ENCODE results near the gene NID2. TPM values are rescaled to one million over a fixed set of nuclear protein-coding genes. Genes with fewer than 3 reads are reported as not detected.

The NID2 gene
- total RNA-seq, 1 experiment from 2014 or later = 6.6 TPM

DNA sequence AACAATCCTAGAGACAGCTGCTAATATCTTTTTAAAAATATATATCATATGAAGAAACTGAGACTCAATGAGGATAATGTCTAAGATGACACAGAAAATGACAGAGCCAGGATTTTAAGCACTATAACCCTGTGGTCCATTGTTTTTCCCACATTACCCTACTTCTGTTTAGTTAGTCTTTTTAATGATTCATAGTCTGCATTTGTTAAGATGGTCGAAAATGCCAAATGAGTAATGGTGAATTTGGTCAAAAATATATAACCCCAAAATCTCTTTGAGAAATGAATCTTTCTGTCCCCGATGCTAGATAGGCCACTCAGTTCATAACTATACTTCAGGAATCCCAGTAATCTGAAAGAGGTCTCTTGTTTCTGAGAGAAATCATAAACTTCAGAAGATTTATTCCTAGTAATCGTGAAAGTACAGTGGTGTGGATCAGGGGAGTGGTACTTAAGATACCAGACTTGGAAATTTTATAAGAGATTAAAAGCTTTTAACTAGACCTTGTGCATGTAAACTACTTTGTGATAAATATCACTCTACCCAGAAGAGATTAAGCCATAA, 68.8 kb downstream of the NID2 start:
- Mint-ChIP-seq H3K9me3 (no peaks in the 10 kb centered on the region), H3K27me3 (ENCODE audit: low read depth) (no peaks in the 10 kb centered on the region)
- no peak overlapping the region for H3K4me2 ChIP-seq (ENCODE audit: insufficient read depth, insufficient read length, low read length)

More for the DNA sequence above, 68.8 kb downstream of the NID2 start:
- Mint-ChIP-seq H3K4me1 (peaks cover 5 to 7% of the 10 kb centered on the region in 2 experiments), H3K36me3 (ENCODE audit: insufficient read depth in 1 of 3, low read depth in 3 of 3) (peaks cover 30 to 83% (median 77%) of the 10 kb centered on the region in 3 experiments), H3K27ac (no peak overlapping the region), H3K4me3 (no peak overlapping the region)
- DNase-seq = no peak
- Histone ChIP-seq H2BK20ac (ENCODE audit: low read depth, low read length, poor library complexity, severe bottlenecking) (no peak overlapping the region), H3K79me2 (ENCODE audit: insufficient read depth, low read length) (no peaks in the 10 kb centered on the region), H3K14ac (ENCODE audit: insufficient read depth, low read length) (no peak overlapping the region), H2BK120ac (ENCODE audit: low read depth, low read length, poor library complexity, severe bottlenecking) (no peak overlapping the region), H2BK12ac (ENCODE audit: insufficient read length, low read depth, low read length) (no peak overlapping the region), H3T11ph (ENCODE audit: low read length) (no peak overlapping the region), H3K9ac (ENCODE audit: extremely low read depth, insufficient read length, low read length) (no peak overlapping the region), H2AFZ (ENCODE audit: low read length) (no peak overlapping the region), H3K9me3 (ENCODE audit: control insufficient read depth, low read depth, low read length) (no peaks in the 10 kb centered on the region), H2BK5ac (ENCODE audit: insufficient read length, low read length) (no peak overlapping the region), H4K5ac (ENCODE audit: insufficient read length, low read depth, low read length) (no peak overlapping the region), H4K8ac (replicated peaks; ENCODE audit: insufficient read length, low read depth, low read length) (no peak overlapping the region), H3K23ac (ENCODE audit: insufficient read length, low read depth, low read length) (no peak overlapping the region), H3K79me1 (ENCODE audit: insufficient read depth, low read depth, low read length, poor library complexity, severe bottlenecking) (no peaks in the 10 kb centered on the region), H4K91ac (ENCODE audit: insufficient read length, low read depth, low read length) (no peak overlapping the region), H3K4me1 (ENCODE audit: insufficient read depth, low read length) (no peaks in the 10 kb centered on the region), H3K56ac (ENCODE audit: insufficient read length, low read depth, low read length) (no peak overlapping the region), H3K27me3 (ENCODE audit: insufficient read depth, low read length) (no peaks in the 10 kb centered on the region), H3K27ac (ENCODE audit: insufficient read length, low read depth, low read length) (no peak overlapping the region), H2AK5ac (ENCODE audit: insufficient read length, low read length) (no peak overlapping the region), H4K20me1 (ENCODE audit: control insufficient read depth, insufficient read depth, insufficient read length) (no peaks in the 10 kb centered on the region), H3K23me2 (ENCODE audit: insufficient read length, low read depth, low read length, poor library complexity, severe bottlenecking) (no peaks in the 10 kb centered on the region), H3K4ac (ENCODE audit: low read depth, low read length) (no peak overlapping the region), H2BK15ac (ENCODE audit: low read depth, low read length) (no peak overlapping the region), H3K18ac (ENCODE audit: insufficient read length, low read depth, low read length) (no peak overlapping the region)
- WGBS (ENCODE audit: extremely low coverage, insufficient read length, low lambda C conversion rate) = no CpG with 5 or more reads among the region's 3 CpGs
- TF ChIP-seq, protein P1, sequence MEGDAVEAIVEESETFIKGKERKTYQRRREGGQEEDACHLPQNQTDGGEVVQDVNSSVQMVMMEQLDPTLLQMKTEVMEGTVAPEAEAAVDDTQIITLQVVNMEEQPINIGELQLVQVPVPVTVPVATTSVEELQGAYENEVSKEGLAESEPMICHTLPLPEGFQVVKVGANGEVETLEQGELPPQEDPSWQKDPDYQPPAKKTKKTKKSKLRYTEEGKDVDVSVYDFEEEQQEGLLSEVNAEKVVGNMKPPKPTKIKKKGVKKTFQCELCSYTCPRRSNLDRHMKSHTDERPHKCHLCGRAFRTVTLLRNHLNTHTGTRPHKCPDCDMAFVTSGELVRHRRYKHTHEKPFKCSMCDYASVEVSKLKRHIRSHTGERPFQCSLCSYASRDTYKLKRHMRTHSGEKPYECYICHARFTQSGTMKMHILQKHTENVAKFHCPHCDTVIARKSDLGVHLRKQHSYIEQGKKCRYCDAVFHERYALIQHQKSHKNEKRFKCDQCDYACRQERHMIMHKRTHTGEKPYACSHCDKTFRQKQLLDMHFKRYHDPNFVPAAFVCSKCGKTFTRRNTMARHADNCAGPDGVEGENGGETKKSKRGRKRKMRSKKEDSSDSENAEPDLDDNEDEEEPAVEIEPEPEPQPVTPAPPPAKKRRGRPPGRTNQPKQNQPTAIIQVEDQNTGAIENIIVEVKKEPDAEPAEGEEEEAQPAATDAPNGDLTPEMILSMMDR (conservative IDR thresholded peaks at IDR 0.05) = no peak

Measured in H9 (cell line).